Amniotic stem cell (primary cell): Measurements from ENCODE around the gene GGTLC1.
"Not testable (repeated sequence)": the region's sequence is repeated elsewhere in the genome, so short reads cannot be mapped to it uniquely, and the experiment has no call there.

ENCODE experiments used
- DNase-seq: peaks from one replicate; lab custom pipeline; 2025; lab: John Stamatoyannopoulos, UW

GGTLC1 gene

GRCh38 chr20:23988561-23988960 lies at the start of gene GGTLC1:
GGTLC1 (minus strand) TSS chr20:23988779; CDS start chr20:23986611, 2,168 bp downstream.
- DNase-seq, result no peak

GRCh38 chr20:24034820-24035219 lies 46.2 kb upstream of the GGTLC1 start:
- DNase-seq, result no peak

- no peak for DNase-seq
Observed at GRCh38 chr20:24033565-24033964, 45.0 kb upstream of the GGTLC1 start.

- DNase-seq, result no peak
Observed at GRCh38 chr20:24033151-24033550, 44.6 kb upstream of the GGTLC1 start.

GRCh38 chr20:24032400-24032898 lies 43.9 kb upstream of the GGTLC1 start:
- DNase-seq, result no peak

- DNase-seq, result no peak
Observed at GRCh38 chr20:24027229-24027628, 38.6 kb upstream of the GGTLC1 start.

- DNase-seq, result no peak
Observed at GRCh38 chr20:24022621-24023180, 34.1 kb upstream of the GGTLC1 start.

- DNase-seq, result no peak
Observed at GRCh38 chr20:24018796-24019195, 30.2 kb upstream of the GGTLC1 start.

GRCh38 chr20:24017458-24017755 lies 28.8 kb upstream of the GGTLC1 start:
- no peak for DNase-seq

GRCh38 chr20:24016607-24017457 lies 28.3 kb upstream of the GGTLC1 start:
- DNase-seq, result no peak

- DNase-seq, result no peak
Observed at GRCh38 chr20:24013953-24014352, 25.4 kb upstream of the GGTLC1 start.

GRCh38 chr20:24011282-24011681 lies 22.7 kb upstream of the GGTLC1 start:
- no peak for DNase-seq

GRCh38 chr20:24007758-24008157 lies 19.2 kb upstream of the GGTLC1 start:
- DNase-seq, result no peak

GRCh38 chr20:24007073-24007595 lies 18.6 kb upstream of the GGTLC1 start:
- no peak for DNase-seq

- DNase-seq, result no peak
Observed at GRCh38 chr20:24006626-24007025, 18.0 kb upstream of the GGTLC1 start.

GRCh38 chr20:24004471-24004870 lies 15.9 kb upstream of the GGTLC1 start:
- DNase-seq, result no peak

GRCh38 chr20:24002896-24003295 lies 14.3 kb upstream of the GGTLC1 start:
- no peak for DNase-seq

GRCh38 chr20:24001712-24002405 lies 13.3 kb upstream of the GGTLC1 start:
- no peak for DNase-seq

- DNase-seq, result no peak
Observed at GRCh38 chr20:23998844-23999243, 10.3 kb upstream of the GGTLC1 start.

GRCh38 chr20:23998392-23998791 lies 9.8 kb upstream of the GGTLC1 start:
- no peak for DNase-seq

GRCh38 chr20:23995905-23996666 lies 7.5 kb upstream of the GGTLC1 start:
- no peak for DNase-seq

- not testable (repeated sequence) for DNase-seq
Observed at GRCh38 chr20:23995291-23995690, 6.7 kb upstream of the GGTLC1 start.
